Astrocyte (in vitro differentiated cells and primary cell): ENCODE results near the gene PPP2R5C. TPM values are rescaled to one million over a fixed set of nuclear protein-coding genes. Genes with fewer than 3 reads are reported as not detected.
"Not testable (repeated sequence)": the region's sequence is repeated elsewhere in the genome, so short reads cannot be mapped to it uniquely, and the experiment has no call there.

Experiments used
- DNase-seq: peaks from one replicate; pipeline ENCODE4 v3.0.0-alpha.2; 2010; ENCODE audit warnings: low read depth
- FAIRE-seq: peaks from 2 replicates; lab custom pipeline; 2011; peaks lifted over from hg19 to GRCh38; lab: Jason Lieb, UNC
- H2AFZ ChIP-seq: 2 replicates; pipeline ENCODE4 v1.6.0; 2012; ENCODE audit warnings: low read depth, low read length, inconsistent platforms
- H3K27ac ChIP-seq: 2 replicates; pipeline ENCODE4 v1.5.1; 2011; ENCODE audit warnings: low read depth, low read length, inconsistent platforms
- H3K27me3 ChIP-seq: 2 replicates; pipeline ENCODE4 v1.6.0; 2011; ENCODE audit warnings: low read length, inconsistent platforms; ENCODE audit not compliant: insufficient read depth
- H3K36me3 ChIP-seq: 2 replicates; pipeline ENCODE4 v1.5.1; 2011; ENCODE audit warnings: low read length, inconsistent platforms; ENCODE audit not compliant: insufficient read depth
- H3K4me1 ChIP-seq: 2 replicates; pipeline ENCODE4 v1.5.1; 2011; ENCODE audit warnings: low read length, inconsistent platforms; ENCODE audit not compliant: insufficient read depth
- H3K4me2 ChIP-seq: 2 replicates; pipeline ENCODE4 v1.6.0; 2012; ENCODE audit warnings: low read length, inconsistent platforms
- H3K4me3 ChIP-seq: 2 replicates; pipeline ENCODE4 v1.5.1; 2011; ENCODE audit warnings: low read depth, mild to moderate bottlenecking, low read length, inconsistent platforms; ENCODE audit not compliant: insufficient read depth
- H3K79me2 ChIP-seq: 2 replicates; pipeline ENCODE4 v1.6.0; 2012; ENCODE audit warnings: mild to moderate bottlenecking, low read length, inconsistent platforms; ENCODE audit not compliant: insufficient read depth
- H3K9ac ChIP-seq: 2 replicates; pipeline ENCODE4 v1.6.0; 2012; ENCODE audit warnings: mild to moderate bottlenecking, low read length, inconsistent platforms
- H3K9me3 ChIP-seq: 2 replicates; pipeline ENCODE4 v1.5.1; 2012; ENCODE audit warnings: low read depth, mild to moderate bottlenecking, low read length, inconsistent platforms; ENCODE audit not compliant: insufficient read depth
- H4K20me1 ChIP-seq: 2 replicates; pipeline ENCODE4 v1.6.0; 2012; ENCODE audit warnings: low read length, inconsistent platforms; ENCODE audit not compliant: insufficient read depth
- H3K27ac Mint-ChIP-seq: one replicate; pipeline ENCODE4 v1.8.0; 2021; ENCODE audit warnings: mild to moderate bottlenecking, mixed read lengths; ENCODE audit not compliant: unreplicated experiment
- H3K27me3 Mint-ChIP-seq: one replicate; pipeline ENCODE4 v1.8.0; 2021; ENCODE audit warnings: low read depth, mixed read lengths; ENCODE audit not compliant: unreplicated experiment
- H3K36me3 Mint-ChIP-seq: one replicate; pipeline ENCODE4 v1.8.0; 2021; ENCODE audit warnings: low read depth, mixed read lengths; ENCODE audit not compliant: unreplicated experiment
- H3K4me1 Mint-ChIP-seq: one replicate; pipeline ENCODE4 v1.8.0; 2021; ENCODE audit warnings: low read depth, mixed read lengths; ENCODE audit not compliant: unreplicated experiment
- H3K4me3 Mint-ChIP-seq: one replicate; pipeline ENCODE4 v1.8.0; 2021; ENCODE audit warnings: mild to moderate bottlenecking, moderate library complexity, mixed read lengths; ENCODE audit not compliant: unreplicated experiment
- H3K9me3 Mint-ChIP-seq: one replicate; pipeline ENCODE4 v1.8.0; 2021; ENCODE audit warnings: mild to moderate bottlenecking, mixed read lengths; ENCODE audit not compliant: unreplicated experiment
- CTCF ChIP-seq: IDR thresholded peaks from 2 replicates; pipeline ENCODE4 v1.5.1; 2011; ENCODE audit warnings: low read depth, mild to moderate bottlenecking, inconsistent platforms, low read length, moderate library complexity; ENCODE audit not compliant: insufficient read depth
- EZH2 ChIP-seq: IDR thresholded peaks from 2 replicates; pipeline ENCODE4 v1.6.1; 2012; ENCODE audit warnings: mild to moderate bottlenecking, low read length, inconsistent platforms; ENCODE audit not compliant: insufficient read depth
- total RNA-seq: library from RNA; stranded (reverse); gene quantifications from 2 replicates; pipeline ENCODE4 v1.2.1, GENCODE V29; 2021

PPP2R5C gene
- total RNA-seq, 1 donor from 2014 or later = 102 TPM

- not testable (repeated sequence) for H3K9ac ChIP-seq, H3K4me3 Mint-ChIP-seq, H3K79me2 ChIP-seq, H3K36me3 Mint-ChIP-seq, H3K27ac Mint-ChIP-seq, H3K27ac ChIP-seq, DNase-seq, H3K4me1 ChIP-seq, H2AFZ ChIP-seq, H3K4me1 Mint-ChIP-seq, H4K20me1 ChIP-seq, FAIRE-seq, H3K4me3 ChIP-seq, H3K9me3 ChIP-seq, H3K4me2 ChIP-seq, H3K36me3 ChIP-seq
- Mint-ChIP-seq H3K9me3 (peaks cover 31% of the 10 kb centered on the region), H3K27me3 (peaks cover 58% of the 10 kb centered on the region)
- H3K27me3 ChIP-seq = peaks cover 13% of the 10 kb centered on the region
Observed at GRCh38 chr14:101749756-101750155, 11.8 kb upstream of the PPP2R5C start.

GRCh38 chr14:101754893-101755292, 6.6 kb upstream of the PPP2R5C start:
- no peaks in the 10 kb centered on the region for H4K20me1 ChIP-seq
- H2AFZ ChIP-seq = no peak overlapping the region
- H3K4me1 ChIP-seq = no peaks in the 10 kb centered on the region
- H3K27me3 Mint-ChIP-seq = peaks cover 46% of the 10 kb centered on the region
- FAIRE-seq = no peak
- TF ChIP-seq CTCF = no peak
- no peak for TF ChIP-seq EZH2
- H3K9me3 ChIP-seq = no peaks in the 10 kb centered on the region
- peaks cover 15% of the 10 kb centered on the region for H3K9me3 Mint-ChIP-seq
- H3K4me3 ChIP-seq = no peak overlapping the region
- no peaks in the 10 kb centered on the region for H3K79me2 ChIP-seq
- no peak overlapping the region for H3K27ac ChIP-seq
- H3K36me3 ChIP-seq = no peaks in the 10 kb centered on the region
- no peaks in the 10 kb centered on the region for H3K4me1 Mint-ChIP-seq
- no peak overlapping the region for H3K9ac ChIP-seq
- H3K4me2 ChIP-seq = no peak overlapping the region
- H3K4me3 Mint-ChIP-seq = no peak overlapping the region
- peaks cover 16% of the 10 kb centered on the region for H3K27me3 ChIP-seq
- H3K27ac Mint-ChIP-seq = no peak overlapping the region
- peaks cover 2% of the 10 kb centered on the region for H3K36me3 Mint-ChIP-seq
- no peak for DNase-seq

- peaks cover 15% of the 10 kb centered on the region for H3K9me3 Mint-ChIP-seq
- no peaks in the 10 kb centered on the region for H3K9me3 ChIP-seq
- no peaks in the 10 kb centered on the region for H4K20me1 ChIP-seq
- peaks cover 2% of the 10 kb centered on the region for H3K36me3 Mint-ChIP-seq
- H3K36me3 ChIP-seq = no peaks in the 10 kb centered on the region
- no peak overlapping the region for H3K4me3 Mint-ChIP-seq
- H3K27ac ChIP-seq = no peak overlapping the region
- H3K4me1 Mint-ChIP-seq = no peaks in the 10 kb centered on the region
- H3K4me2 ChIP-seq = no peak overlapping the region
- H3K79me2 ChIP-seq = no peaks in the 10 kb centered on the region
- peaks cover 46% of the 10 kb centered on the region for H3K27me3 Mint-ChIP-seq
- FAIRE-seq (no peak), DNase-seq (no peak)
- no peak for TF ChIP-seq EZH2
- H3K27ac Mint-ChIP-seq = no peak overlapping the region
- H3K4me3 ChIP-seq = no peak overlapping the region
- H3K27me3 ChIP-seq = peaks cover 16% of the 10 kb centered on the region
- no peaks in the 10 kb centered on the region for H3K4me1 ChIP-seq
- H2AFZ ChIP-seq = no peak overlapping the region
- no peak overlapping the region for H3K9ac ChIP-seq
Observed at GRCh38 chr14:101755591-101756324, 5.8 kb upstream of the PPP2R5C start.
